Omental fat pad (tissue), 4 donors: ENCODE data around the gene TASL. TPM values are rescaled to one million over a fixed set of nuclear protein-coding genes. Genes with fewer than 3 reads are reported as not detected.

Experiments used
- ATAC-seq: fragments of 150-250 bp; one replicate; pipeline ENCODE4 v1.9.1; 2016; ENCODE audit warnings: mild to moderate bottlenecking, moderate library complexity; ENCODE audit not compliant: low FRiP score
- DNase-seq: peaks from one replicate; pipeline ENCODE4 v3.0.0-alpha.2; 2019; ENCODE audit warnings: low spot score
- CTCF ChIP-seq, 3 donors: fragments of 450-650 bp; IDR thresholded peaks; one replicate each; pipeline ENCODE4 v1.5.1; 2016 to 2017; ENCODE audit warnings: antibody characterized with exemption in 3 of 3, mild to moderate bottlenecking in 3 of 3, moderate library complexity in 2 of 3
- total RNA-seq, 4 donors: library from RNA; depleted of rRNA; stranded (reverse); fragments of >200 nt; gene quantifications; one replicate each; pipeline ENCODE4 v1.1.0, GENCODE V29; 2016

TASL gene
- total RNA-seq, 4 donors from 2014 or later, result 1.0 to 6.6 (median 3.2) TPM

- TF ChIP-seq CTCF (IDR thresholded peaks at IDR 0.05), result no peak
- no peak for DNase-seq
- ATAC-seq, result no peak
These were observed 16.1 kb upstream of the TASL start for GRCh38 chrX:30593440-30594200.

- no peak for ATAC-seq
- no peak for DNase-seq
- no peak for TF ChIP-seq CTCF (IDR thresholded peaks at IDR 0.05)
These were observed 15.3 kb upstream of the TASL start for GRCh38 chrX:30592831-30593230.

GRCh38 chrX:30590368-30590767 is 12.8 kb upstream of the TASL start:
- TF ChIP-seq CTCF (IDR thresholded peaks at IDR 0.05), result no peak
- no peak for DNase-seq
- no peak for ATAC-seq

GRCh38 chrX:30589146-30589888 is 11.8 kb upstream of the TASL start:
- TF ChIP-seq CTCF (IDR thresholded peaks at IDR 0.05), result no peak

GRCh38 chrX:30586516-30586915 is 8.9 kb upstream of the TASL start:
- TF ChIP-seq CTCF (IDR thresholded peaks at IDR 0.05), result no peak
- DNase-seq (no peak), ATAC-seq (no peak)

More at GRCh38 chrX:30589146-30589888, 11.8 kb upstream of the TASL start:
- DNase-seq, result no peak
- ATAC-seq, result no peak

GRCh38 chrX:30582664-30583063 is 5.1 kb upstream of the TASL start:
- no peak for DNase-seq
- no peak for ATAC-seq
- TF ChIP-seq CTCF (IDR thresholded peaks at IDR 0.05), result no peak
